Stimulated activated memory B cell treated with anti-CD40 and anti-IgM and Interleukin-4, amounts not matched to agents 10 μg/mL and 1 μg/mL and 100 μg/mL, for 72 hours (primary cell): ENCODE data around the gene PRELP.
"Not testable (repeated sequence)": the region's sequence is repeated elsewhere in the genome, so short reads cannot be mapped to it uniquely, and the experiment has no call there.

Experiments
- ATAC-seq: fragments of 150-1000 bp; cut with Tn5 transposase; 2 replicates; pipeline ENCODE4 v1.10.0; 2021
- H3K27ac Mint-ChIP-seq: one replicate; pipeline ENCODE4 v1.8.0; 2022; ENCODE audit warnings: mild to moderate bottlenecking, mixed read lengths
- H3K27me3 Mint-ChIP-seq: one replicate; pipeline ENCODE4 v1.8.0; 2022; ENCODE audit warnings: mixed read lengths
- H3K36me3 Mint-ChIP-seq: one replicate; pipeline ENCODE4 v1.8.0; 2022; ENCODE audit warnings: mixed read lengths
- H3K4me1 Mint-ChIP-seq: one replicate; pipeline ENCODE4 v1.8.0; 2022; ENCODE audit warnings: mixed read lengths
- H3K4me3 Mint-ChIP-seq: one replicate; pipeline ENCODE4 v1.8.0; 2022; ENCODE audit warnings: mild to moderate bottlenecking, moderate library complexity, mixed read lengths
- H3K9me3 Mint-ChIP-seq: one replicate; pipeline ENCODE4 v1.8.0; 2022; ENCODE audit warnings: mixed read lengths

The PRELP gene

GRCh38 chr1:203518139-203518538, 42.5 kb downstream of the PRELP start:
- not testable (repeated sequence) for H3K4me1 Mint-ChIP-seq, H3K9me3 Mint-ChIP-seq, H3K36me3 Mint-ChIP-seq, H3K4me3 Mint-ChIP-seq, H3K27ac Mint-ChIP-seq, ATAC-seq
- H3K27me3 Mint-ChIP-seq, result peaks cover 12% of the 10 kb centered on the region

DNA sequence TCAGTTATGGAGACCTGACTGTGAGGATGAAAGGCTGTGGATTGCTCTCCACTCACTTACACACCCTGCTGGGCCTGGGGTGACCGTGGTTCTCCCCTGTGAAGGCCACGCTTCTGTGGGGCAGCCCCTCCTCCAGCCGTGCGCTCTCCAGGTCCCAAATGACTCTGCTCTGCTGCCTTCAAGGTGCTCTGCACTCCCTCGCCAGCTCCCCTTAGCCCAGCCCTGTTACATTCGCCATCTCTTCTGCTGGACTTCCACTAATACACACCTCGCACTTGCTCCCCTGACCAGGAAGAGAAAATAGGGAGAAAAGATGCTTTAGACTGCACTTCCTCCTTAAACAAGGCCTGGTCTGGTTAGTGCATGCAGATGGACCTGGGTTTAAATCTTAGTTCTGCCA, 42.9 kb downstream of the PRELP start:
- Mint-ChIP-seq H3K9me3 (no peaks in the 10 kb centered on the region), H3K27me3 (peaks cover 12% of the 10 kb centered on the region), H3K4me3 (no peak overlapping the region), H3K36me3 (no peaks in the 10 kb centered on the region), H3K4me1 (peaks cover 4% of the 10 kb centered on the region), H3K27ac (no peak overlapping the region)
- ATAC-seq, result no peak

DNA sequence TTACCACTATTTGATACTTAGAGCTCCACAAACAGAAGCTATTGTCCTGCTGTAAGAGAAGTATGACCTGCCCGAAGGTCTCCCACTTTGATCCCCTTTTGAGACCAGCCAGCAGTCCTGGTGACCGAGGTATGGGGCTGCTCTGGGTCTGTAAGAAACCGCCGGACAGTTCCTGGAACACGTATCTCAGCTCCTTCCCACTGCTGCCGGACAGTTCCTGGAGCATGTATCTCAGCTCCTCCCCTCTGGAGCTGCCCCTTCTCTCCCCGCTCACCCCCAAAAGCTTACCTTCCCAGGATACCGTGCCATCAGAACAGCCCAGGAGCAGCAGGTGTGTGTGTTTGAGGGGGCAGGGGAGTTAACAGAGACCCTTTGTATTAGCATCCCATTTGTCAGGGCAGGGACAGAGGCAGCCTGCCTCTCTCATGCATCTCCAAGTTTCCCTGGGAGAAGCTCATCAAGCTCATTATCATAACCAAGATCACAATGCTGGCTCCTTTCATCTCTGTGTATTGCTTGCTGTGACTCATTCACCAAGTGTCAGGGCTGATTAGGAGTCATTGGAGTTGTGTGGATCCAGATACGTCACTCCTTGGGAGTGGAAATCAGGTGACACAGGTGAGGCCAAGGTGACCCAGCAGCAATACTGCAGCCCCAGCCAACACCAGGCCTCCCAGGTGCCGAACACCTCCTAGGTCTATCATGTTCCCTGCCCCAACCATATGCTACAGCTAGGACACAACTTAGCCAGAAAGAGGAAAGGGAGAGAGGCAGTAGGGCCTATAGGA, 43.6 kb downstream of the PRELP start:
- H3K4me1 Mint-ChIP-seq, result no peaks in the 10 kb centered on the region
- H3K27me3 Mint-ChIP-seq, result peaks cover 12% of the 10 kb centered on the region
- no peak overlapping the region for H3K27ac Mint-ChIP-seq
- no peak for ATAC-seq
- no peaks in the 10 kb centered on the region for H3K36me3 Mint-ChIP-seq
- H3K9me3 Mint-ChIP-seq, result no peaks in the 10 kb centered on the region
- H3K4me3 Mint-ChIP-seq, result no peak overlapping the region

DNA sequence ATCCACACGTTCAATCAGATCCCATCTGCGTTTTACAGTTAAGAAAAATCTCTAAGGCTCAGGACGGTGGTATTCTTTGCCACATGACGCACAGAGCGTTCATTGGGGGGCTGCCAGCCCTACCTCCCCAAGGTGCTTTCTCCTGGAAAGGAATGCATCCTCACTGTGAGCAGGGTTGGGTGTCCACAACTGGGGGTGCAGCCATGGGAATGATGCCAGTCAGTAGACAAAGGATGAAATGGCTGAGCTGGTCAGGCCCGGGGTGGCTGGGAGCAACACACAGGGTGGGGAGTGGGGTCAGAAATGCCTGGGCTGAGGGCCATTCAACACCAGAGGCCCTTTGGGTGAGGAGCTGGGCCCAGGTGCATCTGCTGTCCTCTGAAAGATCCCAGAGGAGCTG, 44.3 kb downstream of the PRELP start:
- Mint-ChIP-seq H3K36me3 (no peaks in the 10 kb centered on the region), H3K27ac (no peak overlapping the region), H3K27me3 (peaks cover 11% of the 10 kb centered on the region), H3K4me3 (no peak overlapping the region), H3K9me3 (no peaks in the 10 kb centered on the region), H3K4me1 (no peaks in the 10 kb centered on the region)
- ATAC-seq, result no peak

DNA sequence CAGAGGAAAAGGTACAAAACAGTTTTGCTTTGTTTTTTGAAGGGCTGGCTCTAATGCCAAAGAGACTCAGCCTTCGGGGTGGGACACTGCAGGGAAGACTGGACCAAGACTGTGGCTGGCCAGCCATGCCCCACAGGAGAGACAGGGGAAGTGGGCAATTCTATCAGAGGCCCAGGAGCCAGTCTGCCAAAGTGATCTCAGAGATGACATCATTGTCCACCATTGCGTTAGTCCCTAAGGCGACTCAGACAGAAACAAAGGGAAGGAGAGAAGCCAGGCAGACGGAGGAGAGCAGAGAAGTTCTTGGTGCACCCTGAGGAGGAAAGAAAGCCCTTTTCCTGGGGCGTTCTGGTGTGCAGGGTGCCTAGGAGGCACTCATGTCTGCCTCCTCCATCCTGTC, 44.7 kb downstream of the PRELP start:
- H3K27ac Mint-ChIP-seq, result no peak overlapping the region
- H3K27me3 Mint-ChIP-seq, result peaks cover 7% of the 10 kb centered on the region
- H3K4me3 Mint-ChIP-seq, result no peak overlapping the region
- H3K4me1 Mint-ChIP-seq, result no peaks in the 10 kb centered on the region
- no peaks in the 10 kb centered on the region for H3K9me3 Mint-ChIP-seq
- no peaks in the 10 kb centered on the region for H3K36me3 Mint-ChIP-seq
- no peak for ATAC-seq

- ATAC-seq, result no peak
- Mint-ChIP-seq H3K27ac (no peak overlapping the region), H3K4me3 (no peak overlapping the region), H3K27me3 (no peaks in the 10 kb centered on the region), H3K4me1 (no peaks in the 10 kb centered on the region), H3K36me3 (no peaks in the 10 kb centered on the region), H3K9me3 (no peaks in the 10 kb centered on the region)
Observed at GRCh38 chr1:203521074-203521794, 45.6 kb downstream of the PRELP start.

- H3K4me1 Mint-ChIP-seq, result no peaks in the 10 kb centered on the region
- no peak overlapping the region for H3K27ac Mint-ChIP-seq
- no peaks in the 10 kb centered on the region for H3K27me3 Mint-ChIP-seq
- no peaks in the 10 kb centered on the region for H3K36me3 Mint-ChIP-seq
- no peak for ATAC-seq
- no peak overlapping the region for H3K4me3 Mint-ChIP-seq
- no peaks in the 10 kb centered on the region for H3K9me3 Mint-ChIP-seq
Observed at GRCh38 chr1:203521812-203522211, 46.2 kb downstream of the PRELP start.

DNA sequence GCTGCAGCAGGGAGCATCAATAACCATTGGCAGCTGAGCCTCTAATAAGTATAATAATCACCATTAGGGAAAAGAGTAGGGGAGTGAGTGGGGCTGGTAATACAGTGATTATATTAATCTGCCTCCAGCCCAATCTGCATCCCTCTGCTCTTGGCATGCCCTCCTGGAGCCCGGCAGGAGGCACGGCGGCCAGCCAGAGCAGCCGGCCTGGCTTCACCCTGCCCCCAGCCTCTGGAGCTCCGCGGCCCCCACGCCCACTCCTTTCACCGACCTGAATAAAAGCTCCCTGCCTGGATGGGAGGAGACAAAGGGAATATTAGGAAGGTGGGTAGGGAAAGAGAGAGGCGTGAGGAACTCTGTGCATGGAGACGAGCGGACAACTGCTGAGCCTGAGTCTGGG, 46.6 kb downstream of the PRELP start:
- ATAC-seq, result no peak
- no peak overlapping the region for H3K4me3 Mint-ChIP-seq
- H3K4me1 Mint-ChIP-seq, result no peaks in the 10 kb centered on the region
- no peaks in the 10 kb centered on the region for H3K27me3 Mint-ChIP-seq
- no peak overlapping the region for H3K27ac Mint-ChIP-seq
- no peaks in the 10 kb centered on the region for H3K9me3 Mint-ChIP-seq
- H3K36me3 Mint-ChIP-seq, result no peaks in the 10 kb centered on the region

- Mint-ChIP-seq H3K4me1 (peaks cover under 1% of the 10 kb centered on the region), H3K36me3 (no peaks in the 10 kb centered on the region), H3K27ac (no peak overlapping the region), H3K4me3 (no peak overlapping the region), H3K27me3 (no peaks in the 10 kb centered on the region), H3K9me3 (no peaks in the 10 kb centered on the region)
- no peak for ATAC-seq
Observed at GRCh38 chr1:203523667-203524066, 48.1 kb downstream of the PRELP start.

- Mint-ChIP-seq H3K9me3 (no peaks in the 10 kb centered on the region), H3K4me1 (peaks cover 6% of the 10 kb centered on the region), H3K27ac (no peak overlapping the region), H3K27me3 (no peaks in the 10 kb centered on the region), H3K4me3 (no peak overlapping the region), H3K36me3 (no peaks in the 10 kb centered on the region)
- ATAC-seq, result no peak
Observed at GRCh38 chr1:203524152-203524551, 48.5 kb downstream of the PRELP start.

GRCh38 chr1:203524824-203525223, 49.2 kb downstream of the PRELP start:
- peaks cover 12% of the 10 kb centered on the region for H3K4me1 Mint-ChIP-seq
- H3K27me3 Mint-ChIP-seq, result no peaks in the 10 kb centered on the region
- H3K9me3 Mint-ChIP-seq, result no peaks in the 10 kb centered on the region
- no peaks in the 10 kb centered on the region for H3K36me3 Mint-ChIP-seq
- H3K27ac Mint-ChIP-seq, result no peak overlapping the region
- no peak for ATAC-seq
- H3K4me3 Mint-ChIP-seq, result no peak overlapping the region

DNA sequence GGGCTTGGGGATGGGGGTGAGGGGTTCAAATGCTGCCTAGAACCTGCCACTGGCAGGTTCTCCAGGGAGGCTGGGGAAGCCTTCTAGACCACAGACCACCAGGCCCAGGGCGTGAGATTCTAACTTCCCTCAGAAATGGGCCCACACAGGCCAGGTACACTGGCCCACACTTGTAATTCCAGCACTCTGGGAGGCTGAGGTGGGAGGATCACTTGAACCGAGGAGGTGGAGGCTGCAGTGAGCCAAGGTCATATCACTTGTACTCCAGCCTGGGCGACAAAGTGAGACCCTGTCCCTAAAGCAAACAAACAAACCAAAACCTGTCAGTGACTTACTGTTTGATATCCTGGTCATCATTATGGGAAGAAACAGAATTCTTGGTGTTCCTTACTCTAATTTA, 50.1 kb downstream of the PRELP start:
- ATAC-seq, result no peak
- H3K9me3 Mint-ChIP-seq, result no peaks in the 10 kb centered on the region
- H3K27ac Mint-ChIP-seq, result no peak overlapping the region
- no peak overlapping the region for H3K4me3 Mint-ChIP-seq
- H3K4me1 Mint-ChIP-seq, result peaks cover 12% of the 10 kb centered on the region
- H3K27me3 Mint-ChIP-seq, result no peaks in the 10 kb centered on the region
- no peaks in the 10 kb centered on the region for H3K36me3 Mint-ChIP-seq

DNA sequence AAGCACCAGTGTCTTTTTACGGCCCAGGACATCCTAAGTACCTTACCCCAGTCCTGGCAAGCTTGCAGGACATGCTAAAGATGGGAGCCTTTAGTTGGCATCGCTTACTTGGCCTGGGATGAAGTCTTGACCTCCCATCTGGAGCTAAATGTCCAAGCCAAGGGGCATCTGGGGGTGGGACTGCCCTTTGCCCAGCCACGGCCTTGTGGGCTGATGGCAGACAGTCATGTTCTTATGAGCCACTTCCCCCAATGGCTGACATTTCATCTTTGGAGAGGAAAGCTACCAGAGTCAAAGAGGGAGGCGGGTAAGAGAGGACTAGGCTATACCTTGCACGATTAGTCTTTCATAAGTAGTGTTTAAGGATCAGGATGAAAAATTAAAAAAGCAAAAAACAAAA, 50.5 kb downstream of the PRELP start:
- Mint-ChIP-seq H3K4me1 (peaks cover 12% of the 10 kb centered on the region), H3K4me3 (no peak overlapping the region), H3K36me3 (no peaks in the 10 kb centered on the region), H3K27ac (no peak overlapping the region), H3K27me3 (no peaks in the 10 kb centered on the region), H3K9me3 (no peaks in the 10 kb centered on the region)
- ATAC-seq, result no peak

DNA sequence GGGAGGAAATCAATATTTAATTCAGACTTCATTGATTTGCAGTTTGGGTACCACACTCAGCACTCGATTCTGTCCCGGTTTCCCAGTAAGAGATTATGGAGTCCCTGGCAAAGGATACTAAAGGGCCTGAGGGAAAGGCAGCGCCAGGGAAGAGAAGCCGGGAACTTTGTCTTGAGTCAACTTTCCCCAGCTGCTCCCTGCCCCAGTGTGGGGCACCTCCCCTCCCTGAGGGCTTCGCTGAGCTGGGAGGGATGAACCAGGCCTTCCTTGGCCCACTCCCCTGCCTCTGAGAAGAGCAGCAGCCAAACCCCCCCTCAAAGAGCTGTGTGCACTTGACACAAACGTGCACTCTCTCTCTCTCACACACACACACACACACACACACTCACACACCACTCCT, 51.0 kb downstream of the PRELP start:
- H3K27ac Mint-ChIP-seq, result no peak overlapping the region
- no peaks in the 10 kb centered on the region for H3K27me3 Mint-ChIP-seq
- no peak for ATAC-seq
- peaks cover 12% of the 10 kb centered on the region for H3K4me1 Mint-ChIP-seq
- H3K4me3 Mint-ChIP-seq, result no peak overlapping the region
- H3K9me3 Mint-ChIP-seq, result no peaks in the 10 kb centered on the region
- no peaks in the 10 kb centered on the region for H3K36me3 Mint-ChIP-seq

GRCh38 chr1:203527013-203527412, 51.4 kb downstream of the PRELP start:
- Mint-ChIP-seq H3K4me1 (peaks cover 12% of the 10 kb centered on the region), H3K27ac (no peak overlapping the region), H3K9me3 (no peaks in the 10 kb centered on the region), H3K27me3 (no peaks in the 10 kb centered on the region), H3K4me3 (no peak overlapping the region), H3K36me3 (no peaks in the 10 kb centered on the region)
- ATAC-seq, result no peak

DNA sequence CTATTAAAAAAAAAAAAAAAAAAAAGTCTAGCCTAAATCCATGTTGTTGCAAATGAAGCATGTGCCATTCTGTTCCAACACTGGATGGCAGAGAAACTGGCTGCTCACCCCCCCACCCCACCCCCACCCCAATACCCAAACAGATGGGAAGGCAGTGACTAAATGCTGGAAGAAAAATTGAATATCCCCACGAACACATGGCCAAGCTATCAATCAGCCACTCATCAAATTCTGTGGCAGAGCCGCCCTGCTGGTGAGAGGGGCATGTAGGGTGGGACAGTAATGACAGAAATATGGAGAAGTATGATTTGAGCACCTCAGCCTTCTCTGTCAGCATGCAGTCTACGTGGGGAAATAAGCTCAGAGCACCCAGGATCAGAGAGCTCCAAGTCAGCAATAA, 52.5 kb downstream of the PRELP start:
- H3K36me3 Mint-ChIP-seq, result no peaks in the 10 kb centered on the region
- H3K4me3 Mint-ChIP-seq, result no peak overlapping the region
- no peak overlapping the region for H3K27ac Mint-ChIP-seq
- no peaks in the 10 kb centered on the region for H3K9me3 Mint-ChIP-seq
- no peaks in the 10 kb centered on the region for H3K27me3 Mint-ChIP-seq
- H3K4me1 Mint-ChIP-seq, result peaks cover 12% of the 10 kb centered on the region
- ATAC-seq, result no peak
